Raji (cell line): Measurements from ENCODE around the gene ZWILCH.

Experiments
- POLR2A ChIP-seq: IDR thresholded peaks from 2 replicates; pipeline ENCODE4 v1.6.1; 2011; ENCODE audit warnings: low read depth, low read length, control low read depth; ENCODE audit not compliant: insufficient read depth

ZWILCH gene

GRCh38 chr15:66484539-66485112 is 20.5 kb upstream of the ZWILCH start:
- TF ChIP-seq POLR2A: no peak

DNA sequence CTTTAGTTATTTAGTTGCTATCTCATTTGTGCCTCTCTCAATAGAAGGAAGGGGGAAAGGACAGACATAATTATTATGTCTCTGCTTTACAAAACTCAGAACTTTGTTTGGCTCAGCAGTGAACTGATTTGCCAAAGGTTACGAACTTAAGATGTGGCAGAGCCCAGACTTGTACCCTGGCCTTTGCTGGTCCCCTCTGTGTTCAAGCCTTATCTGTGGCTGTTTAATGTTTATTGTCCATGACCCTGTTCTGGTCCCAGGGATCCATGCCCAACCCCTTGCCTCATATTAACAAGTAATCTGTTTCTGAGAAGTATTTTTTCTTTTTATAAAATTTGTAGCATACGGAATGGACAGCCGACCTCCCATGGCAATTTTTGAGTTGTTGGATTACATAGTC is 18.2 kb upstream of the ZWILCH start:
- no peak for TF ChIP-seq POLR2A

DNA sequence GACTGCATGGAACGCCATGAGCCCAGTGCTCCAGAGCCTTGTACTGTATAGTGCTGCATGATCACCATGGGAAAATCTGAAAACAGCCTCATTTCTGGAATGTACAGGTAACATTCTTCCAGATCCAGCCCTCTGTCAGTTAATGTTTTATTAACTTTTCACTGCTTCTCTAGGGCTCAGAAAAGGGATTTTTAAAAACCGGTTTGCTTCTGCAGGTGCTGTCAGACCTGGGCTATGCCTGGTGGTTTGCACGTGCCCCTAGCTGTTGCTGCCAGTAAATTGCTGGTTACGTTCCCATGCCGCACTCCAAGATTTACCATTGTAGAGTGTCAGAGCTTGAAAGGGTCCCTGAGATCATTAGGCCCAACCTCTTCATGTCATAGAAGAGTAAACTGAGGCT is 16.6 kb upstream of the ZWILCH start:
- no peak for TF ChIP-seq POLR2A

DNA sequence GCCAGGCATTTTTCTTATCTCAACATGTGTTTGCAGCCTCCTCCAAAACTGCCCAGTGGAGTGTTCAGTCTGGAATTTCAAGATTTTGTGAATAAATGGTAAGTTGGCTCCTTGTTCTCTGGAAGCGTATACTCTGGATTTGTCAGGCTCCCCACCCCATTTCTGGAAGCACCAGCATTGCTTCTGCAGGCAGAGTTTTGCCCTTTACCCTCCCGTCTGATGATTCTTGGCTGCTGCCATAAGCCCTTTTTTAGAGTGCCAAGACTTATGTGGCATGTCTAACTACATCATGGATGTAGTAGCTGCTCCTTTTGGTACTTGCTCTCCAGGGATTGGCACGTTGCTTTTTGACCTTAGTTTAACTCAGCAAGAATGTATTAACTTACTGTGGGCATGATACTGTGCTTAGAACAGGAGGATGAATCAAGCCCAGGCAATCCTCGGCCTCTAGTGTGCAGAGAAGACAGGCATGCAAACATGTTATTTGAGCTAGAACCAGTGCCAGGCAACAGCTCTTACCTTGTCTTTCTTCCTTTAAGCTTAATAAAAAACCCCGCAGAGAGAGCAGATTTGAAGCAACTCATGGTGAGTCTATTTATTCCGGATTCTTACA is 15.8 kb upstream of the ZWILCH start:
- TF ChIP-seq POLR2A: no peak

DNA sequence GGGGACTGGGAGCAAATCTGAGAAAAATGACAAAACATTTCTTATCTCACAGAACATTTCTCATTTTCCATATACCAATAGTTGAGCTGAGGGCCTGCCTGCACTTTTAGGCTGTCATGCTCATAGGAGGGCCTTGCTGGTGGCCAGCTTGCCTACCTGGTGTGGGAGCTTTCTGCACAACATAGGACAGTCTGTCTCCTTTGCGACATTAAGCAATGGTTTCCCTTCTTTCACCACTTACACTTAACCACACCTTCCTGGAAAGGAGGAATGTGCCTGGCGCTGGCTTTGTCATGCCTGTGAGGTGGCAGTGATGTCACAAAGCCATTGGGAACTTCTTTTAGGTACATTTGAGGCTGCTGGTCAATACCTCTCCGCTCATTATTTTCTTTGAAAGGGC is 13.3 kb upstream of the ZWILCH start:
- TF ChIP-seq POLR2A: no peak

GRCh38 chr15:66494262-66494661 is 10.9 kb upstream of the ZWILCH start:
- TF ChIP-seq POLR2A: no peak

GRCh38 chr15:66496951-66497501 is 8.1 kb upstream of the ZWILCH start:
- TF ChIP-seq POLR2A: no peak

DNA sequence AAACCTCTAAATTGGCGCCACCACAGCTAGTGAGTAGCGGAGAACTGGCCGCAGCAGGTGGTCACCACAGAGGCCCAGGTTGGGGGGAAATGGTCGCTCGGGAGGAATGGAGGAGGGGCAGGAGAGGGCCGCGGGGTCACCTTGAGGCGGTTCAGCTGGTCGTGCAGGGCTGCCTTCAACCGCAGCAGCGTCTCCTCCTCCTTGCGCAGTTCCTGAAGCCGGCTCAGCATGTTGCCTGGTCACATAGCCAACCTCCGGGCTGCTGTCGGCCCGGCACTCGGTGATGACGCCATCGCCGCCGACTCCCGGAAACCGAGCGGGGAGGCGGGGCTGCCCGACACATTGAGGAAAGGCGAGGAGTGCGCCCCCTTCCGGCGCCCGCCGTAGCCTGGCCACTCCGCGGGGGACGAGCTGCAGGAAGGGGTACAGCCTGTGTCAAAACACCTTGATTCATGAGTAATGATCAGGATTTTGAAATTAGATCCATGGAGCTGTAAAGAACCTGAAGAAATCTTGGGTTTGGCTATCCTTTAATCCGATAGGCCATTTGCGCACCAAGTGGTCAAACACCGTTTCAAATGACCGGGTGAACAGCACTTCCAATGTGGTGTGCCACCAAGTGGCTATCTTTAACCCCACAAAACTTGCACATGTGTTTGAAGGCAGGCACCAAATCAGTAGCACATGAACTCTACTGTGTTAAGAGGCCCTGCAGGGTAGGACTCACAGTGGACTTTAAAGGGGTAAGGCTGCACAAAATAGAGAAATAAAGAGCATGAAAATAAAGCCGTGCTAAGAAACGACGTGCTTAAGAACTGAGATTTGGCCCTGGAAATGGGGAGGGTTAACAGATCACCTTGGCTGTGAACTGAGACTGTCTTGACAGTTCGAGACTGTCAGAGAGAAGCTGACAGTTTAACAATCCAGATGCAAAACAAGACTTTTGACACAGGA is 7.3 kb upstream of the ZWILCH start, which contains the start of gene SNAPC5:
SNAPC5 (minus strand) TSS at position 261 of the 954 bp plus-strand sequence; CDS start at position 230, 31 bp downstream.
- TF ChIP-seq POLR2A: peak; percentile 85

DNA sequence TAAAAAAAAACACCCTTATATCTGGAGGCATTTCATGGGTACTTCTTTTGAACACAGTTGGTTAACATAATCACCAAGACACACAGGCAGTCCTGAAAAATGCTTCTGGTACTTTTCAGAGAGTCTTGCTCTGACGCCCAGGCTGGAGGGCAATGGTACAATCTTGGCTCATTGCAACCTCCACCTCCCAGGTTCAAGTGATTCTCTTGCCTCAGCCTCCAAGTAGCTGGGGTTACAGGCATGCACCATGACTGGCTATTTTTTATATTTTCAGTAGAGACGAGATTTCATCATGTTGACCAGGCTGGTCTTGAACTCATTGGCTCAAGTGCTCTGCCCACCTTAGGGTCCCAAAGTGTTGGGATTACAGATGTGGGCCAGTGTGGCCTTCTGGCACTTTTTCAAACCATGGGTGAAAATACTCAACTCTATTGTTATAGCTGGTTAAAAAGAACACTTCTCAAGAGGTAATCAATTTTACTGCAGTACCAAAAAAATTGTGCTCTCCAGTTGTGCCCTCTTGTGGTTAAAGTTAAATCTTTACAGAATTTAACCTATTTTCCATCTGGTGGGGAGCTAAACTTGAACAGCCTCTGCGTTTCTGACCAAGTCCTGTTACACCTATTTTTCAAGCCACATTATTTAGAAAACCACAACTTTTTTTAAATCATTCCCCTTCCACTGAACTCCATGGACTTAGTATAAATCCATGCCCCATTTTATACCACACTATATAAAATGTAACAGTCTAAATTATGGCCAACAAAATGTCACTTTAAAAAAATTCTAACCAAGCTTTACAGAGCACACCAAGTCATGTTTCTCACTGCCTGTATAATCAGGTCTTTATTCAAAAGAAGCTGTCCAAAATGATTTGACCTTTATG is 6.4 kb upstream of the ZWILCH start:
- no peak for TF ChIP-seq POLR2A

GRCh38 chr15:66502491-66502890 is 2.6 kb upstream of the ZWILCH start:
- TF ChIP-seq POLR2A: no peak

GRCh38 chr15:66503041-66503648 is 2.0 kb upstream of the ZWILCH start:
- TF ChIP-seq POLR2A: 0 out of 2 replicates have a peak, but pooled peaks have one; percentile 9

DNA sequence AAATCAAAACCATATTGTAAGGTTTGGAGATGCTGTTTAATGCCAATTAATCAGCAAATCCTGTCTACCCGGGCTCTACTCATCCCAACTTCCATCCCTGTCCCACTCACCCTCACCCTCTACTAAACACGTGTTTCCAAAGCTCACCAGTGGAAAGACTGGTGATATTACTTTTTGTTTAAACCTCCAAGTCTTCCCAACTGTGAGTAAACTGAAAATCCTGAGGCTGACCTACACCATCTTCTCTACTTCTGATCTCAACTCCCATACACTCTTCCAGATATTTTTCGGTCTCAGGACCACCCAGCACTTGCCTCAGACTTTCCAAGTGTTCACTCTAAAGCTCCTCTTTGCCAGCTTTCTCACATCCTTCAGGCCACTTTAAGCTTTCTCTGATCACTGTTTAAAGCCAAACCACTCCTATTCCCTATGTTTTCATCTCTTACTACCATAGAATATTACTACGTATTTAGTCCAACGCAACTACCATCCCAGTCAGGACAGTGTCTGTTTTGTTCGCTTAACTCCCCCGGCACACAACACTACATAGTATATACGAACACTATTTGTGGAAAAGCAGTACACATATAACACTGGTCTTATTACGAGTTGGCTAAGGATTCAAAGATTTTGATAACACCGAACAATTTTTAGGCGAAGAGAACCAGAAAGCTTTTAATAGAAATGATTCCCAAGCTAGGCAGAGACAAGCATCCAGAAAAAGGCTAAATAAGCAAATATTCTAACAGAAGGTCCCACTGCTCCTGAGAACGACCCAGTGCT is 1.2 kb upstream of the ZWILCH start:
- TF ChIP-seq POLR2A: no peak

- no peak for TF ChIP-seq POLR2A
Measured at GRCh38 chr15:66505430-66505811, 295 bp downstream of the ZWILCH start.
